ENCODE measurements around the gene RECK.

The RECK gene

DNA sequence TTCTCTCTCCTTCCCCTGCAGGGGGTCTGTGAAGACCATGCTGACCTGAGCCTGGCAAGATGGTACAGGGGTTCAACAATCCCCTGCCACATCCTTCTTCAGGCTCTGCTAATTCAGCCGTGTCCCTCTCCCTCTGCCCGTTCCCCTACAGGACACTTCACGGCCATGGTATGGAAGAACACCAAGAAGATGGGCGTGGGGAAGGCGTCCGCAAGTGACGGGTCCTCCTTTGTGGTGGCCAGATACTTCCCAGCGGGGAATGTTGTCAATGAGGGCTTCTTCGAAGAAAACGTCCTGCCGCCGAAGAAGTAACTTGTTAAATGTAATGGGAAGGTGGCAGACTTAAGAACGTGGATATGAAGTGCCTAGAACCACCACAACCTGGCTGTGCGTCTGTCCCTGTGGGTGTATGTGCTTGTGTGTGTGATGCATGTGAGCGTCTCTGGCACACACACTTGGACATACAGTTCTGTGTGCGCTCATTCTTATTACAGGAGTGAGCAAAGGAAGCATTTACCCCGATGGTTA lies 125.6 kb downstream of the RECK start:
- DNase-seq: no peak

DNA sequence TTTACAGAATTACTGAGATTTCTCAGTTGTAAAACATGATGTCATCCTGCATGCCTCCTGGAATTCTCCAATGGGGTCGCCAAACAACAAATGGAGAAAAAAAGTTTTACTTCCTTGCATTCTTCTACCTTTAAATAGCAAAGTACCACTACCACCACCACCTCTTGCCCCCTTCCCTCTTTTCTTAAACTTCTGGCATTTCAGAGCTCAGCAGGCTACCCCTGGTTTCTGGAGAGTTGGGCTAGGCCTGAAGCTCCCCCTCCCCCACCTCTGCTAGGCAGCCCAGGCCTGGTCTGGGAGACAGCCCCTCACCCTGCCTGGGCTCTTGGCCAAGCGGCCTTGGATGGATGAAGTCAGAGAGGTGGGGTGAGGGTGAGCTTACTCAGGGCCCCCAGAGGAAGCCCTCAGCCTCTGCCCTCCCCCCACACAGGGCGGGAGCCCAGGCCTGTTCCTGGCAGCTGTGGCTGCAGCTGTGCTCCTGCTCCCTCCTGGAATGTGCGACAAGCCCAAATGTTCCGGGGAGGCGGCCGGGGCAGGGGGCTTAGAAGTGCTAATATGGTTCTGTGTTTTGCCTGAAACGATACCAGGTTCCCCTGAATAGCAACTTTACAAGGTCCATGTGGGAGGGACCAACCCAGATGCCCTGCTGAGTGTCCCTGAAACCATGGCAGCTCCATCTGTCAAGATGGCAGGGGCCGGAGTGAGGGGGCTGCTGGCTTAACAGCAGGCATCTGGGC lies 126.5 kb downstream of the RECK start:
- no peak for DNase-seq

DNA sequence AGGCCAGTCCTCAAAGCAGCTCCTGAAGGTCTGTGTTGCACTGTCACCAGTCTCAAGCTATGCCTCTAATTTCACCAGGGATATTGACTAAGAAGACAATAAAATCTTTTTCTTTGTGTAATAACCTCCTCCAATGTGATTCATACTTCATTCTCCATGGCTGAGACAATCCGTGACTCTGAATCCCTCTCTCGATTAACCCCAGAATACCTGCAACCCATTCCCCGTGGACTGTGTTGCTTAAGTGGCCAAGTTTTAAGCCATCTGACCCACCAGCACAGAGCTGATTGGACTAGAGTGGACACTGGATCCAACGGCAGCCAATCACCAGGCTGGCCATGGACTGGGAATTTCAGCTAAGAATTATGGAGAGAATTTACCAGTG lies 127.1 kb downstream of the RECK start:
- no peak for DNase-seq

DNA sequence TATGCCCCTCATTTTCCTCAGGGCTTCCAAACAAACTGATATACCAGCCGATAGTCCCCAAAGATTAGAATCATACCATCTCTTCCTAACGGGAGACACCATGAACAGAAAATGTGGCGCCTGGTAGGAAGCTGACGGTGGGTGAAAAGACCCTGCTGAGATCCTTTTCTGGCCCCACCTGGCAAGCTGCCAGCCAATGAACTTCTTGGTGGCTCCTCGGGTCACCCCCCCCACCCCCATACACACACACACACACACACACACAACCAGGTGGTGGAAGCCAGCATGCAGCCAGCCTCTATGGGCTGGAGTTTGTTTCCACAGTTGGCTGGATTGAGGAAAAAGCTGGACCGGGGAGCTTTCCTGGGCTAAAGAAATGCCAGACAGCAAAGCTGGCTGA lies 127.7 kb downstream of the RECK start:
- no peak for DNase-seq

DNA sequence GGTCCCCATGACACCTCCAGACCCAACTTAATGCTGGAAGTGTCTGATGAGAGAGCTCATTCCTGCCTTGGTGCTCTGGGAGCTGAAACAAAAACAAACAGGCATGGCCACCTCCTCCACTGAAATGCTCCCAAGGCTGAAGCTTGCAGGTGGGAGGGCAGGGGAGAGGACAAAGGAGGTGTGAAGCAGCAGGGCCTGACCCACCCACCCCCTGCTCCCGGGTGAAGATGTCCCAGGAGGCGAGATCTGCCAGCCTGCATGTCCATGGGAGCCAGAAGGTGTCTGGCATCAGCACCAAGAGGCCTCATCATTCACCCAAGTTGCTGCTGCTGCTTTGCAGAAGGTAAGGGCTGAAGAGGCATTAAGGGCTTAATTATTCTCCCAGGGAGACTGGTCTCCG lies 128.3 kb downstream of the RECK start:
- DNase-seq: peak; percentile 16

DNA sequence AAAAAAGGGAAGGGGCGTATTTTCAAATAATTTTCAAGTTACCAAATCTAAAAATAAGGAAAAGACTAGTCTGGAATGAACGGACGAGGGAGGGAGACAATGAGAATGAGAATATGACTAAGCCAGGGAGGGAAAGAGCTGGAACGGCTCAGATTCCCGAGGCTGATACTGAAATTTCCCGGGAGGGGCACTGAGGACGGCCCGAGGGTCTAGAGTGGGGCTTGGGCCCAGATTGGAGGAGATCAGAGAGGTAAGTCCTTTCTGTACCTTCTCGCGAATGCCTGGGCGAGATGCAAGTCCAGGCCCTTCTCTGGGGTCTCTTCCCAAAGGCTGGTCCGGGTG lies 129.1 kb downstream of the RECK start:
- DNase-seq: no peak

DNA sequence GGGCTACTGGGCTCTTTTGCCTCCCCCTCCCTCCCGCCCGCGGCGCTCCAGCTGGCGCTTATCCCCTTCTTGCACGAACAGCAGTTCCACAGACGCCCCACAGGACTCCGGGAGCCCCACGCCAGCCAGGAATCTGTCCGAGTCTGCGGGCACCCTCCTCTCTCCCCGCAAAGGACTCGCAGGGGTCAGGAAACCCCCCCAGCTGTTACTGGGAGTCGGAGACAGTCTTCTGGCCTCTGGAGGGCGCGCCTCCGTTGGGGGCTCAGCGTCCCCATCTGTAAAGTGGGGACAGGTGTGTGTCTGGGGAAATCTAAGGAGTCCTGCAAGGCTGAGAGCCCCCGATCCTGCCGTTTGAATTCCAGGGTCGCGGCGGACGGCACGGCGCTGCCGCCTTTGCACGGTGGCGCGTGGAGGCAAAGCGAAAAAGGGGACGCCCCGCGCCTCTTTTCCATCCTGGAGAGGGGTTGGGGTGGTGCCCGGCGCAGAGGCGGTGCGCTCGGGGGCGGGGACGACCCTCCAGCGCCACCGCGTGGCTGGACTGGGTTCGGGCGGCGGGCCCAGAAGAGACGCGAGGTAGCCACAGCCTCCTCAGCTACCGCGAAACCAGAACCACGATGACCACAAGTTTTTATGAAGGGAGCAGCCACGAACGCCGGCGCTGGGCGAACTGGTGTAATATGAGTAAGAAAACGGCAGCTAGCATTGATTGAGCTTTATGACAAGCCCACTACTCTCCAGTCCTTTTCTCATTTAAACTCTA lies 129.6 kb downstream of the RECK start:
- DNase-seq: peak; percentile 87

DNA sequence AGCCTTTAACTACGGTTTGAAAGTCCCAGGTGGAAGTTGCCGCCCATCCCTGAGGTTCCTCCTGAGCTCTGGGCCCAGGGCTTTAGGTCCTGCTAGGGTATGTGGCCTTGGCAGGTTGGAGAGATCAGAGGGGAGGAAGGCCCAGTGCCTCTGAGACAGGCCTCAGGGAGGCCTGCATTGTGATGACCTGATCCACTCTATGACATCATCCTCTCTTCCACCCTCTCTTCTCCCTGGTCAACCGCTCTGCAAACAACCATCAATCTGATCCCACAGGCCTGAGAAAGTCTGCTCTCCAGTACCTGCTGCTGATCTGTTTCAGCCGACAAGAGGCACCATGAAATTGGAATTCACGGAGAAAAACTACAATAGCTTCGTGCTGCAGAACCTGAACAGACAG lies 132.5 kb downstream of the RECK start, which contains the start of gene CCIN:
CCIN (plus strand) TSS at position 223 of the 400 bp plus-strand sequence; CDS start at position 338, 115 bp downstream.
- peak; percentile 34 for DNase-seq

DNA sequence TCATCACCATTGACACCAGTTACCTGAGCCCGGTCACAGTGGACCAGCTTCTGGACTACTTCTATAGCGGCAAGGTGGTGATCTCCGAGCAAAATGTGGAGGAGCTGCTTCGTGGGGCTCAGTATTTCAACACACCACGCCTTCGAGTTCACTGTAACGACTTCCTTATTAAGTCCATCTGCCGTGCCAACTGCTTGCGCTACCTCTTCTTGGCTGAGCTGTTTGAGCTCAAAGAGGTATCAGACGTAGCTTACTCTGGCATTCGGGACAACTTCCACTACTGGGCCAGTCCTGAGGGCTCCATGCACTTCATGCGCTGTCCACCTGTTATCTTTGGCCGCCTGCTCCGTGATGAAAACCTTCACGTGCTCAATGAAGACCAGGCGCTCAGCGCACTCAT lies 133.0 kb downstream of the RECK start:
- no peak for DNase-seq

DNA sequence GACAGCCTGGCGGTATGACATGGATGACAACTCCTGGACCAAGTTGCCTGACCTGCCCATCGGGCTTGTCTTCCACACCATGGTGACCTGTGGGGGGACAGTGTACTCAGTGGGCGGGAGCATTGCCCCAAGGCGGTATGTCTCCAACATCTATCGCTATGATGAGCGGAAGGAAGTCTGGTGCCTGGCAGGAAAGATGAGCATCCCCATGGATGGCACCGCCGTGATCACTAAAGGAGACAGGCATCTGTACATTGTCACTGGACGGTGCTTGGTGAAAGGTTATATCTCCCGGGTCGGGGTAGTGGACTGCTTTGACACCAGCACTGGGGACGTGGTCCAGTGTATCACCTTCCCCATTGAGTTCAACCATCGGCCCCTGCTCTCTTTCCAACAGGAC lies 133.8 kb downstream of the RECK start:
- no peak for DNase-seq

DNA sequence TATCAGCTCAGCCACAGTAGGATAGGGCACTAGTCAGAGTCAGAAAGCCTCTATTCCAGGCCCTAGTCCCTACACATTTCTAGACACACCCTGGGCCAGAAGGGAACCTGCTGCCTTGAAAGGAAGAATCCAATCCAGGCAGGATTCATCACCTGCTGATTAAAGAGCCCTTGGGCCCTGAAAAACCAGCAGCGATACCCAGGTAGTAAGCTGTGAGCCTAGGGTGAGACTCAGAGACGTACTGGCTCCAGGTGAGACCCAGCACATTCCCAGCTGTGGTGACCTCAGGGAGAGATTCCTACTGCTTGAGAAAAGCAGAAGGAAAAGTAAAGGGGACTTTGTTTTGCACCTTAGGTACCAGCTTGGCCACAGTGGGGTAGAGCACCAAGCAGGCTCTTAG lies 137.1 kb downstream of the RECK start:
- no peak for DNase-seq

All from DMS53 (cell line).